Measurements from ENCODE around the gene UGT1A8. TPM values are rescaled to one million over a fixed set of nuclear protein-coding genes. Genes with fewer than 3 reads are reported as not detected.
A peak's percentile ranks its signal among the peaks of the same experiment; 100 is the strongest.

UGT1A8 gene
- total RNA-seq, 2 experiments from 2014 or later: not detected

GRCh38 chr2:233810385-233810784 lies 193.0 kb downstream of the UGT1A8 start:
- H3K4me1 ChIP-seq (ENCODE audit: insufficient read depth, low read length): no peaks in the 10 kb centered on the region
- H3K27ac ChIP-seq (ENCODE audit: low read depth in 1 of 2, low read length in 2 of 2): no peak overlapping the region
- CTCF ChIA-PET: no interaction called here
- POLR2A ChIA-PET: no interaction called here
- peaks cover 10% of the 10 kb centered on the region for H3K27me3 Mint-ChIP-seq
- H3K36me3 ChIP-seq (ENCODE audit: insufficient read depth, low read length): no peaks in the 10 kb centered on the region
- H3K4me3 Mint-ChIP-seq: no peak overlapping the region
- ATAC-seq (ENCODE audit: poor library complexity) (no peak), DNase-seq (no peak)
- H3K27ac Mint-ChIP-seq: no peak overlapping the region
- TF ChIP-seq, protein P1, sequence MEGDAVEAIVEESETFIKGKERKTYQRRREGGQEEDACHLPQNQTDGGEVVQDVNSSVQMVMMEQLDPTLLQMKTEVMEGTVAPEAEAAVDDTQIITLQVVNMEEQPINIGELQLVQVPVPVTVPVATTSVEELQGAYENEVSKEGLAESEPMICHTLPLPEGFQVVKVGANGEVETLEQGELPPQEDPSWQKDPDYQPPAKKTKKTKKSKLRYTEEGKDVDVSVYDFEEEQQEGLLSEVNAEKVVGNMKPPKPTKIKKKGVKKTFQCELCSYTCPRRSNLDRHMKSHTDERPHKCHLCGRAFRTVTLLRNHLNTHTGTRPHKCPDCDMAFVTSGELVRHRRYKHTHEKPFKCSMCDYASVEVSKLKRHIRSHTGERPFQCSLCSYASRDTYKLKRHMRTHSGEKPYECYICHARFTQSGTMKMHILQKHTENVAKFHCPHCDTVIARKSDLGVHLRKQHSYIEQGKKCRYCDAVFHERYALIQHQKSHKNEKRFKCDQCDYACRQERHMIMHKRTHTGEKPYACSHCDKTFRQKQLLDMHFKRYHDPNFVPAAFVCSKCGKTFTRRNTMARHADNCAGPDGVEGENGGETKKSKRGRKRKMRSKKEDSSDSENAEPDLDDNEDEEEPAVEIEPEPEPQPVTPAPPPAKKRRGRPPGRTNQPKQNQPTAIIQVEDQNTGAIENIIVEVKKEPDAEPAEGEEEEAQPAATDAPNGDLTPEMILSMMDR (IDR thresholded peaks at IDR 0.05): no peak
- H3K27me3 ChIP-seq (ENCODE audit: control insufficient read depth in 1 of 2, insufficient read depth in 2 of 2, low read length in 2 of 2): peaks cover 6 to 8% of the 10 kb centered on the region in 2 experiments
- no peaks in the 10 kb centered on the region for H3K36me3 Mint-ChIP-seq (ENCODE audit: low read depth)
- no peaks in the 10 kb centered on the region for H3K9me3 Mint-ChIP-seq
- no peak overlapping the region for H3K4me3 ChIP-seq (ENCODE audit: low read length)
- no peaks in the 10 kb centered on the region for H3K4me1 Mint-ChIP-seq (ENCODE audit: low read depth)
- H3K9me3 ChIP-seq (ENCODE audit: control insufficient read depth in 1 of 2, insufficient read depth in 1 of 2, low read length in 2 of 2): peaks cover 0 to 10% of the 10 kb centered on the region in 2 experiments
- intact Hi-C loops (cut with DNase I, micrococcal nuclease): no loop called here

DNA sequence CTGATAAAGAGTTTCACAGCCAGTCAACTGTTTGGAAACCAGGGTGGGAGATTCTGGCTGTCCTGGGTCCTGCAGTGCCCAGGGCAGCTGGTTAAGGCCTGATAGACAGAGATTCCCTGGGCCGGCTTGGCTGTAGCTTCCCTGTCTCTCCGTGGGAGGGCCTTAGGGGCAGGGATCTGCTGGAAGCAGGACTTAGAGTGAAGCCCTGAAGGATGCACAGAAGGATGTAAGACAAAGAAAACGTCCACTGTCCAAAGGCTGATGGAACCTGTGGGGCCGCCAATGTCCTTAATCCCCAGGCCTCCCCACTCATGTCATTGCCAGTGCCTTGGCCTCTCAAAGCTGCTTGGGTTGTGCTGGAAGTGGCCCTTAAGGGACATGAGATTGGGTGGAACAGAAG lies 193.7 kb downstream of the UGT1A8 start:
- DNase-seq: peak in 1 of 14 experiments; percentile 27
- POLR2A ChIA-PET: no interaction called here
- Mint-ChIP-seq H3K4me1 (ENCODE audit: low read depth) (no peaks in the 10 kb centered on the region), H3K27me3 (peaks cover 10% of the 10 kb centered on the region), H3K27ac (no peak overlapping the region), H3K36me3 (ENCODE audit: low read depth) (no peaks in the 10 kb centered on the region), H3K4me3 (no peak overlapping the region), H3K9me3 (no peaks in the 10 kb centered on the region)
- CTCF ChIA-PET: no interaction called here
- peaks cover 6 to 8% of the 10 kb centered on the region in 2 experiments for H3K27me3 ChIP-seq (ENCODE audit: control insufficient read depth in 1 of 2, insufficient read depth in 2 of 2, low read length in 2 of 2)
- TF ChIP-seq, protein P1 (IDR thresholded peaks at IDR 0.05): no peak
- no peaks in the 10 kb centered on the region for H3K4me1 ChIP-seq (ENCODE audit: insufficient read depth, low read length)
- intact Hi-C loops (cut with DNase I, micrococcal nuclease): no loop called here
- no peak for ATAC-seq (ENCODE audit: poor library complexity)
- H3K4me3 ChIP-seq (ENCODE audit: low read length): no peak overlapping the region
- H3K9me3 ChIP-seq (ENCODE audit: control insufficient read depth in 1 of 2, insufficient read depth in 1 of 2, low read length in 2 of 2): peaks cover 0 to 10% of the 10 kb centered on the region in 2 experiments
- H3K27ac ChIP-seq (ENCODE audit: low read depth in 1 of 2, low read length in 2 of 2): no peak overlapping the region
- no peaks in the 10 kb centered on the region for H3K36me3 ChIP-seq (ENCODE audit: insufficient read depth, low read length)

DNA sequence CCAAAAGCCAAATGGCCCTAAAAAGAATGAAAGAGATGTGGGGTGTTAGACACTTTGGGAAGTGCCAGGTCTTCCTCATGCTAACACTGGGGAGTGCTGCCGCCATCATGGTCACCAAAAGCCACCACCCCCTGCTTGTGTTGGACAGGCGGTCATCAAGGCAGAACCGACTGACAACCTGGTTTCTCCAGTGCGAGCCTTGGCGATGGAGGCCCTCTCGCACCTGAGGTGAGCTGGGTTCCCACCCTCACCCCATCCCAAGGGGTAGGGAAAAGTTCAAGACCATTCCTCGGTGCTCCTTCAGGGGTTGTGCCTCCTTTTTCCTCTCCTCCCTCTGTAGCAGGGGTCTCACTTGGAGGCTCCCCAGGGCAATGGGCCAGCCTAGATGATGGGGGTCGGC lies 194.3 kb downstream of the UGT1A8 start:
- Mint-ChIP-seq H3K36me3 (ENCODE audit: low read depth) (no peaks in the 10 kb centered on the region), H3K4me3 (no peak overlapping the region), H3K27me3 (peaks cover 10% of the 10 kb centered on the region), H3K27ac (no peak overlapping the region), H3K4me1 (ENCODE audit: low read depth) (no peaks in the 10 kb centered on the region), H3K9me3 (no peaks in the 10 kb centered on the region)
- ChIA-PET CTCF (no interaction called here), POLR2A (no interaction called here)
- intact Hi-C loops (cut with DNase I, micrococcal nuclease): no loop called here
- no peak overlapping the region for H3K4me3 ChIP-seq (ENCODE audit: low read length)
- TF ChIP-seq, protein P1 (IDR thresholded peaks at IDR 0.05): no peak
- DNase-seq: peak in 1 of 14 experiments; percentile 17
- H3K9me3 ChIP-seq (ENCODE audit: control insufficient read depth in 1 of 2, insufficient read depth in 1 of 2, low read length in 2 of 2): peaks cover 0 to 10% of the 10 kb centered on the region in 2 experiments
- H3K27ac ChIP-seq (ENCODE audit: low read depth in 1 of 2, low read length in 2 of 2): no peak overlapping the region
- H3K36me3 ChIP-seq (ENCODE audit: insufficient read depth, low read length): no peaks in the 10 kb centered on the region
- peaks cover 8% of the 10 kb centered on the region in 2 experiments for H3K27me3 ChIP-seq (ENCODE audit: control insufficient read depth in 1 of 2, insufficient read depth in 2 of 2, low read length in 2 of 2)
- H3K4me1 ChIP-seq (ENCODE audit: insufficient read depth, low read length): no peaks in the 10 kb centered on the region
- ATAC-seq (ENCODE audit: poor library complexity): no peak
